ENCODE results near the gene PRAMEF5. TPM values are rescaled to one million over a fixed set of nuclear protein-coding genes. Genes with fewer than 3 reads are reported as not detected.
"Not testable (repeated sequence)": the region's sequence is repeated elsewhere in the genome, so short reads cannot be mapped to it uniquely, and the experiment has no call there.

The PRAMEF5 gene
- total RNA-seq (2014; rRNA removed; shearing (Covaris generic)) (not detected in 2 replicates), polyA plus RNA-seq (2016; fragmentation: Nextera tagmentation; extraction: Ambion mirVana) (not detected in 2 replicates)
- long read RNA-seq, result 0 reads

- not testable (repeated sequence) for H3K9me3 Mint-ChIP-seq; H3K4me3 ChIP-seq; H3K9me2 ChIP-seq (ENCODE audit: insufficient read depth); H3K4me2 ChIP-seq; H3K36me3 Mint-ChIP-seq (ENCODE audit: low read depth); H3K79me2 ChIP-seq (replicated peaks; ENCODE audit: insufficient read depth); H3F3A ChIP-seq (replicated peaks; ENCODE audit: low read depth); H4K20me1 ChIP-seq (replicated peaks; ENCODE audit: insufficient read depth); H3K36me3 ChIP-seq (ENCODE audit: insufficient read depth); H3K27me3 ChIP-seq (ENCODE audit: insufficient read depth); H3K27ac Mint-ChIP-seq; H2AFZ ChIP-seq; DNase-seq (ENCODE audit: low spot score); H3K4me1 ChIP-seq (ENCODE audit: insufficient read depth); H3K27ac ChIP-seq (ENCODE audit: low read depth); H3K4me1 Mint-ChIP-seq; H3K4me3 Mint-ChIP-seq; H3K27me3 Mint-ChIP-seq (ENCODE audit: insufficient read depth, low read depth, poor library complexity); ATAC-seq
Observed at GRCh38 chr1:13253898-13254297, at the start of gene PRAMEF5. TSS of gene PRAMEF5 (plus strand) at chr1:13254198. CDS start at chr1:13259269, 5,071 bp downstream.

GRCh38 chr1:13208712-13209111 is 45.3 kb upstream of the PRAMEF5 start:
- ATAC-seq; H3K36me3 Mint-ChIP-seq (ENCODE audit: low read depth); H3K27me3 Mint-ChIP-seq (ENCODE audit: insufficient read depth, low read depth, poor library complexity); H3K4me2 ChIP-seq; H3K27me3 ChIP-seq (ENCODE audit: insufficient read depth); H3F3A ChIP-seq (replicated peaks; ENCODE audit: low read depth); H4K20me1 ChIP-seq (replicated peaks; ENCODE audit: insufficient read depth); H3K4me1 ChIP-seq (ENCODE audit: insufficient read depth); H3K4me3 ChIP-seq; H3K36me3 ChIP-seq (ENCODE audit: insufficient read depth); H3K27ac ChIP-seq (ENCODE audit: low read depth); H3K9me3 Mint-ChIP-seq; H3K4me1 Mint-ChIP-seq; H2AFZ ChIP-seq; H3K79me2 ChIP-seq (replicated peaks; ENCODE audit: insufficient read depth); DNase-seq (ENCODE audit: low spot score); H3K27ac Mint-ChIP-seq; H3K4me3 Mint-ChIP-seq; H3K9me2 ChIP-seq (ENCODE audit: insufficient read depth): not testable (repeated sequence)

GRCh38 chr1:13216619-13217018 is 37.4 kb upstream of the PRAMEF5 start:
- not testable (repeated sequence) for H3K79me2 ChIP-seq (replicated peaks; ENCODE audit: insufficient read depth); H3K4me1 ChIP-seq (ENCODE audit: insufficient read depth); H3K4me3 ChIP-seq; H3K27me3 Mint-ChIP-seq (ENCODE audit: insufficient read depth, low read depth, poor library complexity); H3K27ac ChIP-seq (ENCODE audit: low read depth); ATAC-seq; H3K9me2 ChIP-seq (ENCODE audit: insufficient read depth); H4K20me1 ChIP-seq (replicated peaks; ENCODE audit: insufficient read depth); H3F3A ChIP-seq (replicated peaks; ENCODE audit: low read depth); DNase-seq (ENCODE audit: low spot score); H3K36me3 ChIP-seq (ENCODE audit: insufficient read depth); H3K9me3 Mint-ChIP-seq; H3K27me3 ChIP-seq (ENCODE audit: insufficient read depth); H3K4me3 Mint-ChIP-seq; H3K27ac Mint-ChIP-seq; H2AFZ ChIP-seq; H3K4me2 ChIP-seq; H3K4me1 Mint-ChIP-seq; H3K36me3 Mint-ChIP-seq (ENCODE audit: low read depth)

GRCh38 chr1:13219203-13219602 is 34.8 kb upstream of the PRAMEF5 start:
- H3K27ac Mint-ChIP-seq; H3K27me3 Mint-ChIP-seq (ENCODE audit: insufficient read depth, low read depth, poor library complexity); H3K36me3 ChIP-seq (ENCODE audit: insufficient read depth); H3K9me2 ChIP-seq (ENCODE audit: insufficient read depth); H3K4me1 Mint-ChIP-seq; DNase-seq (ENCODE audit: low spot score); H3K9me3 Mint-ChIP-seq; H3K79me2 ChIP-seq (replicated peaks; ENCODE audit: insufficient read depth); H3K4me1 ChIP-seq (ENCODE audit: insufficient read depth); H3K4me2 ChIP-seq; H3K36me3 Mint-ChIP-seq (ENCODE audit: low read depth); ATAC-seq; H3F3A ChIP-seq (replicated peaks; ENCODE audit: low read depth); H2AFZ ChIP-seq; H3K27me3 ChIP-seq (ENCODE audit: insufficient read depth); H3K27ac ChIP-seq (ENCODE audit: low read depth); H3K4me3 Mint-ChIP-seq; H3K4me3 ChIP-seq; H4K20me1 ChIP-seq (replicated peaks; ENCODE audit: insufficient read depth): not testable (repeated sequence)

GRCh38 chr1:13222788-13223187 is 31.2 kb upstream of the PRAMEF5 start:
- H3K4me3 Mint-ChIP-seq, result not testable (repeated sequence)

More at GRCh38 chr1:13222788-13223187, 31.2 kb upstream of the PRAMEF5 start:
- not testable (repeated sequence) for H3K79me2 ChIP-seq (replicated peaks; ENCODE audit: insufficient read depth); H3K4me1 ChIP-seq (ENCODE audit: insufficient read depth); H3K27ac ChIP-seq (ENCODE audit: low read depth); H3K9me2 ChIP-seq (ENCODE audit: insufficient read depth); H3K4me2 ChIP-seq; H3K27ac Mint-ChIP-seq; ATAC-seq; DNase-seq (ENCODE audit: low spot score); H3K4me1 Mint-ChIP-seq; H2AFZ ChIP-seq; H3K27me3 ChIP-seq (ENCODE audit: insufficient read depth); H3K27me3 Mint-ChIP-seq (ENCODE audit: insufficient read depth, low read depth, poor library complexity); H3K36me3 ChIP-seq (ENCODE audit: insufficient read depth); H4K20me1 ChIP-seq (replicated peaks; ENCODE audit: insufficient read depth); H3F3A ChIP-seq (replicated peaks; ENCODE audit: low read depth); H3K4me3 ChIP-seq
- H3K36me3 Mint-ChIP-seq (ENCODE audit: low read depth), result peaks cover 20% of the 10 kb centered on the region
- H3K9me3 Mint-ChIP-seq, result peaks cover 31% of the 10 kb centered on the region
